HG03575 (cell line): Measurements from ENCODE around the gene ROR1.

Experiments
- ATAC-seq: cut with Tn5 transposase; IDR thresholded peaks from one replicate; pipeline ENCODE4 v1.9.1; 2021; ENCODE audit not compliant: unreplicated experiment, insufficient number of reproducible peaks, low FRiP score; ENCODE audit errors: extremely low read depth

Gene ROR1

GRCh38 chr1:63916485-63917360, 142.9 kb downstream of the ROR1 start:
- no peak for ATAC-seq

GRCh38 chr1:63917571-63918417, 144.0 kb downstream of the ROR1 start:
- ATAC-seq = no peak

GRCh38 chr1:63918418-63918945, 144.7 kb downstream of the ROR1 start:
- ATAC-seq = no peak

- ATAC-seq = no peak
Measured at GRCh38 chr1:63920154-63921117, 146.6 kb downstream of the ROR1 start.

- no peak for ATAC-seq
Measured at GRCh38 chr1:63921359-63921758, 147.5 kb downstream of the ROR1 start.

GRCh38 chr1:63921802-63922201, 148.0 kb downstream of the ROR1 start:
- no peak for ATAC-seq

GRCh38 chr1:63922848-63923247, 149.0 kb downstream of the ROR1 start:
- ATAC-seq = no peak

GRCh38 chr1:63923302-63923701, 149.5 kb downstream of the ROR1 start:
- ATAC-seq = no peak

- ATAC-seq = no peak
Measured at GRCh38 chr1:63924600-63924999, 150.8 kb downstream of the ROR1 start.

GRCh38 chr1:63928186-63929105, 154.6 kb downstream of the ROR1 start:
- ATAC-seq = no peak

- no peak for ATAC-seq
Measured at GRCh38 chr1:63929106-63929478, 155.3 kb downstream of the ROR1 start.

- ATAC-seq = no peak
Measured at GRCh38 chr1:63931468-63931867, 157.7 kb downstream of the ROR1 start.

- ATAC-seq = no peak
Measured at GRCh38 chr1:63934697-63935096, 160.9 kb downstream of the ROR1 start.

- no peak for ATAC-seq
Measured at GRCh38 chr1:63935143-63935542, 161.3 kb downstream of the ROR1 start.

GRCh38 chr1:63935553-63935952, 161.7 kb downstream of the ROR1 start:
- ATAC-seq = no peak

- ATAC-seq = no peak
Measured at GRCh38 chr1:63936276-63936675, 162.5 kb downstream of the ROR1 start.

GRCh38 chr1:63936801-63937200, 163.0 kb downstream of the ROR1 start:
- ATAC-seq = no peak
